HG03139 (cell line): ENCODE measurements around the gene SAMD14.

Source experiments
- ATAC-seq: cut with Tn5 transposase; IDR thresholded peaks from one replicate; pipeline ENCODE4 v1.9.1; 2021; ENCODE audit not compliant: unreplicated experiment

The SAMD14 gene

DNA sequence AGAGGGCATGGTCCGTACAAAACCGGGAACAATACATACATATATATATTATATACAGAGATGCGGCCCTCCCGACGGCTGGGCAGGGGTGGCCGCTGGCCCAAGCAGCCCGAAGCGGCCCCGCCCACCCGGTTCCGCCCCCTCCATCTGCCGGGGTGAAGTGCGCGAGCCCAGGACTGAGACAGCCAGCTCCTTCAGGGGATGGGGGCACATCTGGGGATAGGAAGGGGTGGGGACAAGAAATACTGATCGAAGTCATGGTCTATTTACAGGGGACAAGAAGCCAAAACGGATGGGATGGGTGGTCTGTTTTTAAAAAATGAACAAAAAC, 3.8 kb upstream of the SAMD14 start:
- ATAC-seq: no peak

DNA sequence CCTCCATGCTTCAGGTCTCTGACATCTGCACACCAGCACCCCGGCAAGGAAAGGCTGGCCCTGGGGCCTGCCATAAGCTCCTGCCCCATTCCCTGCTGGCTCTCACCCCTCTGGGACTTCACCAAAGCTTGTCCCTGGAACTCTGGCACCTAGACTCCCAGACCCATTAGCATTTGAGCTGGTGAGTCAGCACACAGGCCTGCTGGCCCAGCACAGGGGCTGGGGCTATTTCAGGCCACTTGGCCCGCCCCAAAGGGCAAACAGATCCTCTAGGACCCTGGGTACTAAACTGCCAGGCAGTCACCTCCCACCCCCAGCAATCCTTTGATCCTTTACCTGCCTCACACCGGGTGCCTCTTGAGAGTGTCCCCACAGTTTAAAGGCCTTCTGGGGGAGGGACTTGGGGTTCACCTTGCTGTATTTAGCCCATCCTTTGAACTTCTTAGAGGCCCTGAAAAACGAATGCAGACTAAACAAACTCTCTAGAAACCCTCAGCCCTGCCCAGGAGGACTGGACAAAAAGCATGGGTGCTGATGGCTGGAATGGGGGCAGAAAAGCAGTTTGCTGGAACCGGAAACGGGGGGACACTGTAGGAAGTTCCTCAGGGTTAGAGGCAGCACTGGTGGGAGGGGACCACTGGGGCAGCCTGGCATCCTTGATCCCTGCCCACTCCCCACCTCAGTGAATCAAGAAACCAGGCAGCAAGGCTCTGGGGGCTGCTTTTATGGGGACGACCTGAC, 3.2 kb upstream of the SAMD14 start:
- ATAC-seq: no peak

DNA sequence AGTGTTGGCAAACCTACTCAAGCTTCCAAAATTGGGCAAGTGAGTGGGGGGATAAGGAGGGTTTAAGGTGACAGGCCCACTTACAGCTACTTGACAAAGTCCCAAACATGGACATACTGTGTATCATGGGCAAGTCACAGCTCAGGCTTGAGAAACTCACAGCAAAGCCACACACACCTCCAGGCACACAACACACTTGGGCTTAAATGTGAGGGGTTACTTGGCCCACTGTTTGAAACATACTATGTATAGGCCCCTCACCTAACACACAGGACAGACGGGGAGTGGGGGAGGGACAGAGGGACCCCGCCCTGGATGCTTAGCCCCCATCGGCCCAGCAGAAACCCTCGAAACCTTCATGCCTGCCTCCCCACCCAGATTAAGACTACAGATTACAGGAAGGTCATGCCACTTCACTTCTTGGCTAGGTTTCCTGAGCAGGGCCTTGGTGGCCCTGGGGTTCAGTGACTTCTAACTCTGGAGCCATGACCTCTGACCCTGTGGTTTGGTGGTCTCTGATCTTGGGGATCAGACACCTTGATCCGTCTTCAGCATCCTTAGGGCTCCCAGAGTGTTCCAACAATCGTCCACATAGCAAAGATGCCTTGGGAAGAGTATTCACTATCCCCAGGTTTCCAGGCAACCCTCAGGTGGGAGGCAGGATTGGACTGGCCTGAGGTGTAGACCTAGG, 2.3 kb upstream of the SAMD14 start:
- ATAC-seq: no peak

DNA sequence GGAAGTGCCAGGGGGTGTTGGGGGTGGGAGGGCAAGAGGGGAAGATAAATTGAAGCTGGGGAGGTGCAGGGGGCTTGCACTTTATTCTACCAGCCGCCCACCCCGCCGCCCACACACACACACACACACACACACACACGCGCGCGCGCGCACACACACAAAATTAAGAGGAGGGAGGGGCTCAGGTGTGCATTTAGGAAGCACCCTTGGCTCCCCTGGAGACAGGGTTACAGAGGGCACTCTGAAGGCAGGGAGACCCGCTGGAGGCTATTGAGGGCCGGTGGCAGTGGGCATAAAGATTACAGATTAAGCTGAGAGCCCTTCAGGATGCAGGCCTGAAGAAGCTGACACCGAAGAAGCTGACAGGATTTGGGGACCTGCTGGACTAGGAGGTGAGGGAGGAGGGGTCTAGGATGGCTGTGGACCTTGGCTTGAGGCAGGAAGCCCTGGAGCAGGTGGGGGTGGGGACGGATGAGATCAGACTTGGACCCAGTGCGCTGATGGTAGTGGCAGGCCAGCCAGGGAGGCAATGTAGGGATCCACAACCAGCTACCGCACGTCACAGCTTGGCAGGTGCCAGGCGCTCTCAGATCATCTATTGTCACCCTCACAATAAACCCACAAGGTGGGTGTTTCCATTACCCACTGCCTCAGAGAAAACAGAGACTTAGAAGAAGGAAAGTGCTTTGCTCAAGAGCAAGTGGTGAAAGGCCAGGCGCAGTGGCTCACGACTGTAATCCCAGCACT, 772 bp upstream of the SAMD14 start:
- ATAC-seq: no peak

DNA sequence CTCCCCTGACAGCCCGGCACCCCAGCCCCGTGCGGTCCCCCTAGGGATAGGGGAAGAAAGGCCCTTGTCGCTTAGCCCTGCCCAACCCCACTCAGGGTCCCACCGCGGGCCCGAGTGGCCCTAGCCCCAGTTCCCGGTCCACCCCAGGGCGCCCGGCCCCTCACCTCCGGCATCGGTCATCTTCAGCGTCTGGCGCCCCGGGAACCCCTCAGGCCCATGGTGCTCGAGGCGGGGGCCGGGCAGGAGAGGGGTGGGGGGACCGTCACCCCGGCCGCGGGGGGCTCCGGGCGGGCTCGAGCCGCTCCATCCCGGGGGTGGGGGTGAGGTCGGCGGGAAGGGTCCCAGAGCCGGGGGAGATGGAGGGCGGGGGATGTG, 620 bp downstream of the SAMD14 start:
- no peak for ATAC-seq

DNA sequence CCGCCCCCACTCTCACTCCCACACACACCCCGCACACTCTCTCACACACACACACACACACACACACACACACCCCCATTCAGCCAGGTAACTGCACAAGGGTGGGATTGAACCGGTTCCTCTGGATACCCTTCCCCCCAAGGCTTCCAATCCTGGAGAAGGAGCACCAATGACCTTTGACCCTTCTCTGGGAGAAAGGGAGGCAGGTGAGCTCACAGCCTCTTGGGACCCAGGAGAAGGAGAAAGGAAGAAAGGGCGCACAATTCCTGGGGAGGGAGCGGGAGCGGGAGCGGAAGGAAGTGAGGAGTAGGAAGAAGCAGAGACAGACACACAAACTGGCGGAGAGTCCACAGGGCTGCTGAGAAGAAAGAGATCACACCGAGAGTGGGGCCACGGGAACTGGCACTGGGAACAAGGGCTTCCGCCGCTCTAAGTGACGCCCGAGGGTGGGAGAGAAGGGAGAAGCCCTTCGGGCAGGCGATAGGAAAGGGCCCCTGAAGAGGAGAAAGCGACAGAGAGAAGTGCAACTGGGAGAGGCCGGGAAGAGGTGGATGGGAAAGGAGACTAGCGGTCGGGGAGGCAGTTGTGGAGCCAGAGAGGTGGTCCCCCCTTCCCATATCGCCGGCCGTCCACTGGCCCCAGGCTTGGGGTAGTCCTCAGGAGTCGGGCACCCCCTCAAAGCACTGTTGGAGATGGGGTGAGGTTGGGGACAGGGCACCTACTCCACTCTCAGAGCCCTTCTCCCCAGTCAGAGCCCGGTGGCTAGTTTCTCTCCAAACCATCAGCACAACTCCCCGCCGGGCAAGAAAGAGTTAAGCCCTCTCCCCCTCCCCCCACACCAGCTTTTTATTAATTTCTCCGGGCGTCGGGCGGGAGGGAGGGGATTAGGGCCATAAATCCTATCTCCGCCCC, 1.3 kb downstream of the SAMD14 start:
- no peak for ATAC-seq

DNA sequence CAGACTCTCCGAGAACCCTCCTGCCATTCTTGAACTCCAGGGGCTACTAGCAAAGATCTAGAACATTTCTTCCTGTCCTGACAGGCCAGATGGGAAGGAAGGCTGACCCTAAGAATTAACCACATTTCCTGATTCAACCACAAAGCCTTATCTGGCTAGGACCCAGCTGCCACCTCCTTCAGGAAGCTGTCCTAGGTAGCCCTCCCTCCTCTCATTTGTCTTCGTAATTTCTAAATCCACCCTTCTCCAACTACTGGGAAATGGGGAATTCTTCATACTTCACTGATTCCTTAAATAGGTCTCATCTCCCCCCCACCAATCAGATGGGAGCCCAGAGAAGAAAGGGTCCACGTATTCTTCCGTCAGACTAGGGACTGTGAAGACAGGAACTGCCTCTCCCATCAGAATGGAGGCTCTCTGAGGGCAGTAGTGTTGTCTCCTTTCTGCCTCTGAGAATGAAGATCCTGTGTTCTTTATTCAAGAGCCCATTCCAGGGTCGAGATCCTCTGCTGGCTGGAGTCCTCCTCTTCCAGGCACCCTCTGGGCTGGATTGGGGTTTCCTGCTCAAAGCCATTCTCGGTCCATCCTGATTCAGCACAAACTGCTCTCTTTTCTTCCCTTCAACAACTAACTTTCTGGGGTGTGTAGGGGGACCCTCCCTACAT, 2.1 kb downstream of the SAMD14 start:
- no peak for ATAC-seq

DNA sequence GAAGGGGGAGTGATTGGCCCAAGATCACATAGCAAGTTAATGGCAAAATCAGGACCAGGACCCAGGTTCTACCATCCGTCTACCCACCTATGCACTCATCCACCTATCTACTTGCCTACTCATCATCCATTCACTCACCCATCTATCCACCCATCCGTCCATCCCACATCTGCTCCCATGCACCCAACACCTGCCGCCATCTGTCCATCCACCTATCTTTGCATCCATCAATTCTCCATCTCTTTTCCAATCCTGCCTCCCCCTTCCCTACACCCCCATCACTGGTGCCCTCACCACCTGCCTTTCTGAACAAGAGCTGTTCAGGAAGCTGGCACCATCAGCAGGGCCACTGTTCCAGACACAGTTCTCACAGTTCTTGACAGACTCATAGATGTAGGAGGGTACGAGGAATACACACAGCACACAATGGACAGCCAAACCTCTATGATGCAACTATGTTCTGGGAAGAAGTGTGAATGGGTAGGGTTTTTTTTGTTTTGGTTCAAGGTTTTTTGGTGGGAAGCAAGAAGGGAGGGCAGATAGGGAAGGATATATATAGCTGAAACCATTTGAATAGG, 4.5 kb downstream of the SAMD14 start:
- ATAC-seq: no peak

DNA sequence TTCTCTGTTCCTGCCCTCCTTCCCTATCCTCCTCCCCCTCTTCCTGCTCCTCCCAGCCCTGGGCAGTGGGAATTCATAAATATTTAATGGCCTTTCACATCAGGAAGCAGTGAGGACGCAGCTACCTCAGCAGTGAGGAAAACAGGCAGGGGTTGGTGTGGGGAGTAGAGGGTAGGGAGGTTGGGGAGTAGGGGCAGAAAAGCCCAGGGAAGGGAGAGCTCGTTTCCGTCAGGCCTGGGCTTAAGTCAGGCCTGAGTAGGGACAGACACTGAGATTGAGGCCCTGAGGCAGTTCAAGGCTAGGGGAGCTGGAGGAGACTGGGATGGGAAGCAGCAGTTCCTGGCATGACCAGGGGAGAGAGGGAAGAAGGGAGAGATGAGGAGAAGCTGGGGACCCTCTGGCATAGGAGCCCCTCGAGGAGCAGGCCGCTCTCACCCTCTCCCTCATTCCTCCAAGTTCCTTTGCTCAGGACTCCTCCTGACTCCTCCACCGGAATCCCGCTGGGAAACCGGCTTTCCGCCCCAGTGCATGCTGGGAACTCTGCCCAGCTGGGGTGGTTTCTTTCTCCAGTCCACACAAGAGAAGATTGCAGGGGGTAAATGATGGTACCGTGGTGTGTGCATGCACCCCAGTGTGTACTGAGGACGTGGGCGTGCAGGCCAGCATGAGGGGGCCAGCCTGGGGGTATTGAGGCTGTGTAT, 6.2 kb downstream of the SAMD14 start:
- ATAC-seq: no peak

DNA sequence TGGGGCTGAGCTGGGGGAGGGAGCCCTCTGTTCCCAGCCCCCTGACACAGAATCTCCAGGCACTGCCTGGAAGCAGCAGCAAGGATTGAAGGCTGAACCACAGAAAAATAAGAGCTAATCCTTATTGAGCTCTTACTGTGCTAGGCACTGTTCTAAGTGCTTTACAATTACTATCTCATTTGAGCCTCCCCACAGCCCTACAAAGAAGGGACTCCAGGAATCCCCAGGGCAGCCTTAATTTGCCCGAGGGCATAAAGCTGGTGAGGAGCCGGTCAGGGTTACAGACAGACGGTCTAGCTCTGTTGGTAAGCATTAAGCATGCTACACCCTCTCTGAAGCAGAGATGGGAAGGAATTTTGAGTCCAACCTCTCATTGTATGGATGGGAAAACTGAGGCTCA, 7.0 kb downstream of the SAMD14 start:
- no peak for ATAC-seq

DNA sequence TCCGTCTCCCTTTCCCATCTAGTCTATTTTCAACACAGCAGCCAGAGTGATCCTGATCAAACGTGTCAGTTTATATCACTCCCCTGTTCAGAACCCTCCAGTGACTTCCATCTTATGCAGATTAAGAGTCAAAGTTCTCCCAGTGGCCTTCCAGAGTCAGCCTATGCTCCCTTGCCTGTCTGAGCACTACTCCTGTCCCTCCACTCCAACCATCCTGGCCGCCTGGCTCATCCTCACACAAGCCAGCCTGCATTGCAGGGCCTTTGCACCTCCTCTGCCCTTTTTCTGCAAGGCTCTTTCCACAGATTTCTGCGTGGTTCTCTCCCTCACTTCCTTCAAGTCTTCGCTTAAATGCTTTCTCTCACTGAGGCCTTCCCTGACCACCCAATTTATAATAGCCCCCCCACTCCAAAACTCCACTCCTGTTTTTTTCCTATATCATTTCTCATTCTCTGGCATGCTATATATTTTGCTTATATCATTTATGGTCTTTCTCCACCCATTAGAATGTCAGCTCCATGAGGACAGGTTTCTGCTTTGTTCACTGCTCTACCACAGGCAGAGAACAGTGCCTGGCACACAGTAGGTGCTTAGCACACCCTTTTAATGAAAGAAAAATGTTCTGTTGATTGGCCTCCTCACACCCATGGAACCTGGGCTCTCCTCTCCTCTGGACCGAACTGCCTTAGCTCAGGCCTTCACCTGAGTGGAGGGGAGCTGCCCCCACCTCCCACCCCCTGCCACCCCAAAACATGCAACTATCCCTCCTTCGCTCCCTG, 9.3 kb downstream of the SAMD14 start:
- ATAC-seq: no peak

DNA sequence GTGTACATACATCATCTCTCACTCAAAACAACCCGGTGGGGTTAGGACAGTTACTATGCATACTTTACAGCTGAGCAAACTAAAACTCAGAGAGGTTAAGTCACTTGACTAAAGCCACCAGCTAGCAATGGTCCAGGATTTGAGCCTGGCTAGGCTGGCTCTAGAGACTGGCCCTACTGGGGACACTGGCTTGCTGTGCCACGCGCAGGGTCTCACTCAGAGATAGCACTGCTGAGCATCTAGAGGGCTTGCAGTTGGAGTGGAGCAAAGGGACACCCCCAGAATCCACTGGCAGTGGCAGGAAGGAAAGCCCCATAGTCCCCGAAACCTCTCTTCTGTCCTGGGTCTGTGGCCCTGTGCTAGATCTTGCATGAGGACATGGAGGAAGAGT, 11.1 kb downstream of the SAMD14 start:
- ATAC-seq: no peak

DNA sequence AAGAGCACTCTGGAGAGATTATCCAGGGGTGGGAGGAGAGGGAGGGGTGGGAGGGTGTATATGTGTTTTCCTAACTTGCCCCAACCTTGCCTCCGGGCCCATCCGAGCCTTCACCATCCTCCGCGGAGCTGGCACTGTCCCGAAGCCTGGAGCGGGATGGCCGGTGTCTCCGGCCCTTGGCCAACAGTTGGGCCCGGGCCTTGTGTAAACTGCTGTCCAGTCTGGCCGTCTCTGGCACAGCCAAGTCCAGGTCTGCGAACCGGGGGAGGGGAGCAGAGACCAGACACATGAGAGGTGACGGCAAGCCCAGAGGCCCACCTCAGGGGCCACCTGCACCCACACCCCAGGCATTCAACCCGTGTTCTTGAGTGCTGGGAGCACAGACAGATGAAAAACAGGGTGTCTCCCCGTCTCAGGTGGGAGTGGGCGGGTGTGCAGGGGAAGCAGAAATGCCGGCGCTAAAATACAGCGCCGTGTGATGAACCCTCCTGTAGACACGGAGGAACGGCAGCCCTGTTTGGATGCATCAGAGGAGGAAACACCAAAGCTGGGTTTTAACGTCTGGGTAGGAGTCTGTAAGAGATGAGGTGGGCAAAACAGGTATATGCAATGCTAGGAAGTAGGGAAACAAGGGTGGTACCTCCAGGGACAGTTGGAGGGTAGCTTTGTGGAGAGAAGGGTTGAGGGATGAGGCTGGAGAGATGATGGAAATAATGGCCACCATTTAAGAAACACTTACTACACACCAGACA, 11.7 kb downstream of the SAMD14 start:
- no peak for ATAC-seq

DNA sequence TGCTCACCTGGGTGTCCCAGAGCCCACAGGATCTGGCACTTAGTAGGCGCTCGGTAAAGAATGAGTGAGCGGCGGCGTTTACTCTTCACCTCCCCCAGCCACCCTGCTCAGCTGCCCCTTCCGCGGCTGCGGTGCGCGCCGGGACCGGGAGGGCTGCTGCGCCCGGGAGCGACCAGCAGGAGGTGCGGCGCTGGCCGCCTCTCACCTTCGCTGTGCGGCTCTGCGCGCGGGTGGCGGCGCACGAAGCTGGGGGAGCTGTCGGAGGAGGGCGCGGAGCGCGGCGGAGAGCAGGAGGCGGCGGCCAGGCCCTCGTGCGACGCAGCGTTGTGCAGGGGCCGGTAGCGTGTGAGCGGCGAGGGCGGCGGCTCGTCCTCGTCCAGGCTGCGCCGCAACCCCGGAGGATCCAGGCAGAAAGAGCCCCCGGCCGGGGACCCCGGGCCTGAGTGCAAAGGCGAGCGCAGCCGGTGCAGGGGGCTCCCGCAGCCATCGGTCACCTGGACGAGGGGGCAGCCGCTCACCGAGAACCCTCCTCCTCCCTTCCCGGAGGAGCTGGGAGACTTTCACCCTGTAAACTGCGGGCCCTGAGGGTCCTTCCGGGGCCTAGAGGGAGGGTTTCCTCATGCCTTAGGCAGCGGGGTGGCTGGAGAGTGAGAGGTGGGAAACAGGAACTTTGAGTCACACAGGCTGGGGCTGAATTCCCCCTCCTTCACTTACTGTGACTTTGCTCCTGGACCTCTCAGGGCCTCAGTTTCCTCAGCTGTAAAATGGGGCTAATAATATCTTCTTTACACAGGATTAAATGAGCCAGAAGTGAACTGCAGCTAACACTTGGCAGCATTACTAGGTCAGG, 12.5 kb downstream of the SAMD14 start:
- ATAC-seq: peak; percentile 52

DNA sequence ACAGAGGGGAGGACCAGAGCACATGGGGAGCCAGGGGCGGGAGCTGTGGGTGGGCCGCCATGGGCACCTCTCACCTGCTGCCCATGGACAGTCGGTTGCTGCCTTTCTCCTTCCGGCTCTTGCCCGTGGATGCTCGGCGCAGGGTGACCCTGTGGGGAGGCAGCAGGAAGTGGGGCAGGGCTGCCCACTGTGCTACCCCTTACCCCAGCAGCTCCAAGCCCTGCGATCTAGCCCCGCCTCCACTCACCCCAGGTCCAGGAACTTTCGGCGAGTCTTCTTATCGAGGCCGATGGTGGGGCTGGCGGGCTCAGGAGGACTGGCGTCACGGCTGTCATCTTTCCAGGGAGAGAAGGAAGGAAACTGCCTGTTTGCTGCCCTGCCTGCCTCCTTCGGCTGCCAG, 14.2 kb downstream of the SAMD14 start:
- no peak for ATAC-seq

DNA sequence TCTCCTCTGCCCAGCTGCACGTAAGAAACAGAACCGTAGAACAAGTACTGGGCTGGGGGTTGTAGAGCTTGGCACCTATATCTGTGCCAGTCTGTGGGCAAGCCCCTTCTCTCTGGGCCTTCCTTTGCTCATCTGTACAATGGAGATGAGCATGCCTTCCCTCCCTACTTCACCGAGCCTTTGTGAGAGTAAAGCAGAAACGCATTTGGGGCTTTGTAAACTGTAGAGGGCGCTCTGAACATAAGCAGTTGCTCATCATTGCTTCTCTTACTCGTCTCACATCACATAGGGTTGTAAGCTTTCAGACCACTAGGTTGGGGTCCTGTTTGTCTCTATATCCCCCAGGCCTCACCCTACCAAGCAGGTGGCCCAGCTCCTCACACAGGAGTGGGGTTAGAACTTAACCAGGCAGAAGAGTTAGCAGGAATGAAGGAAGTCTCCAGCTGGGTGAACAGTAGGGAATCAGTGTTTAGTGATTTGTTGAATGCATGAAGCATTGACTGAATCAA, 15.1 kb downstream of the SAMD14 start:
- ATAC-seq: no peak

DNA sequence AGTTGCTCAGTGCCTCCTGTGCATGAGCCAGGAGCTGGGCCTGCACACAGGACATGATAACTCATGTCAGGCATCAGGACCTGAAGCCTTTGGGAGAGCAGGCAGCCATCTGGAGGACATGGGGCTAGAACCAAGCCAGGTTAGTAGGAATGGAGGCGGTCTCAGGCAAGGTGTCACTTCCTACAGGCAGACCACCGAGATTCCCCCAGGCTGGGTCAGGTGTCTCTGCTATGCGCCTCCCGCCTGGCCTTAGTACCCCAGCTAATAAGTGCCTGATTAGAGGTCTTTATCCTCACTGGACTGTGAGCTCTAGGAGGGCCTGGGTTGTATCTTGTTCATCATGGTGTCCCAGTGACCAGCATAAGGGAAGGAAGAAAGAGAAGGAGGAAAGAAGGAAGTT, 15.6 kb downstream of the SAMD14 start:
- ATAC-seq: no peak
